ENCODE measurements around the gene CACNA1F.

The CACNA1F gene

GRCh38 chrX:49193542-49193964 lies 39.6 kb downstream of the CACNA1F start:
- DNase-seq: no peak

GRCh38 chrX:49192722-49193328 lies 40.3 kb downstream of the CACNA1F start:
- DNase-seq: peak in 1 of 2 experiments; percentile 9

GRCh38 chrX:49191574-49192011 lies 41.5 kb downstream of the CACNA1F start:
- DNase-seq: no peak

GRCh38 chrX:49190821-49191573 lies 42.1 kb downstream of the CACNA1F start:
- peak; percentile 93 to 100 for DNase-seq

- no peak for DNase-seq
Measured at GRCh38 chrX:49189606-49190005, 43.5 kb downstream of the CACNA1F start.

- DNase-seq: no peak
Measured at GRCh38 chrX:49188468-49189076, 44.6 kb downstream of the CACNA1F start.

GRCh38 chrX:49187526-49187925 lies 45.6 kb downstream of the CACNA1F start:
- no peak for DNase-seq

- no peak for DNase-seq
Measured at GRCh38 chrX:49187028-49187394, 46.1 kb downstream of the CACNA1F start.

- DNase-seq: peak; percentile 43 to 44
Measured at GRCh38 chrX:49186125-49187027, 46.8 kb downstream of the CACNA1F start, which contains the start of gene PRICKLE3. TSS of gene PRICKLE3 (minus strand) at chrX:49186373. CDS start at chrX:49186297, 76 bp downstream.

- no peak for DNase-seq
Measured at GRCh38 chrX:49184294-49185281, 48.6 kb downstream of the CACNA1F start.

GRCh38 chrX:49183701-49184281 lies 49.3 kb downstream of the CACNA1F start:
- DNase-seq: no peak

GRCh38 chrX:49179358-49179757 lies 53.8 kb downstream of the CACNA1F start:
- DNase-seq: no peak

GRCh38 chrX:49178537-49178936 lies 54.6 kb downstream of the CACNA1F start:
- no peak for DNase-seq

- DNase-seq: no peak
Measured at GRCh38 chrX:49177873-49178480, 55.2 kb downstream of the CACNA1F start.

GRCh38 chrX:49177338-49177833 lies 55.8 kb downstream of the CACNA1F start:
- peak; percentile 20 to 24 for DNase-seq

GRCh38 chrX:49176421-49177326 lies 56.5 kb downstream of the CACNA1F start:
- peak; percentile 18 to 43 for DNase-seq

- no peak for DNase-seq
Measured at GRCh38 chrX:49175435-49176274, 57.5 kb downstream of the CACNA1F start.

GRCh38 chrX:49174723-49175122 lies 58.4 kb downstream of the CACNA1F start:
- DNase-seq: no peak

Data from AML-193 (cell line).